Anterior cingulate cortex (tissue), 58 donors: ENCODE results near the gene PTPRE.
A peak's percentile ranks its signal among the peaks of the same experiment; 100 is the strongest.

ENCODE experiments used
- DNase-seq, 58 donors: peaks; one replicate each; lab custom pipeline; 2025; lab: John Stamatoyannopoulos, UW

The PTPRE gene

GRCh38 chr10:128051548-128051947 is 144.6 kb downstream of the PTPRE start:
- no peak for DNase-seq

- no peak for DNase-seq
These were observed 145.8 kb downstream of the PTPRE start for GRCh38 chr10:128052696-128053095.

- no peak for DNase-seq
These were observed 146.5 kb downstream of the PTPRE start for GRCh38 chr10:128053356-128053755.

GRCh38 chr10:128054163-128054970 is 147.5 kb downstream of the PTPRE start:
- DNase-seq, result peak in 3 of 58 donors; percentile 16 to 28 (median 26)

GRCh38 chr10:128055061-128055868 is 148.4 kb downstream of the PTPRE start:
- DNase-seq, result no peak

- DNase-seq, result no peak
These were observed 149.6 kb downstream of the PTPRE start for GRCh38 chr10:128056303-128057050.

GRCh38 chr10:128058106-128058749 is 151.3 kb downstream of the PTPRE start:
- no peak for DNase-seq

- DNase-seq, result no peak
These were observed 151.8 kb downstream of the PTPRE start for GRCh38 chr10:128058750-128059134.

- peak in 1 of 58 donors; percentile 28 for DNase-seq
These were observed 152.5 kb downstream of the PTPRE start for GRCh38 chr10:128059266-128059981.

- DNase-seq, result no peak
These were observed 153.0 kb downstream of the PTPRE start for GRCh38 chr10:128059982-128060293.

- no peak for DNase-seq
These were observed 153.7 kb downstream of the PTPRE start for GRCh38 chr10:128060341-128061250.

GRCh38 chr10:128061306-128062300 is 154.7 kb downstream of the PTPRE start:
- no peak for DNase-seq

GRCh38 chr10:128062331-128062880 is 155.5 kb downstream of the PTPRE start:
- no peak for DNase-seq

GRCh38 chr10:128062881-128063563 is 156.1 kb downstream of the PTPRE start:
- DNase-seq, result peak in 3 of 58 donors; percentile 12 to 49 (median 33)

GRCh38 chr10:128063736-128064107 is 156.8 kb downstream of the PTPRE start:
- peak in 7 of 58 donors; percentile 11 to 39 (median 23) for DNase-seq

- DNase-seq, result peak in 54 of 58 donors; percentile 10 to 90 (median 62)
These were observed 157.4 kb downstream of the PTPRE start for GRCh38 chr10:128064108-128064969.
